GM12878 (cell line): ENCODE data around the gene SRGAP1. TPM values are rescaled to one million over a fixed set of nuclear protein-coding genes. Genes with fewer than 3 reads are reported as not detected.

ENCODE experiments used
- ATAC-seq: fragments of 200-7000 bp; cut with Tn5 transposase; 3 replicates; pipeline ENCODE4 v1.9.1; 2020; ENCODE audit warnings: mild to moderate bottlenecking, moderate library complexity
- BruUV-seq: library from RNA; stranded (reverse); fragments of 400-500 nt; replicated peaks from 2 replicates; lab custom pipeline; 2021; lab: Mats Ljungman, UMichigan
- CTCF ChIA-PET: fragments of 300-600 bp; sonication (Branson Sonifier 250); formaldehyde crosslinking; extraction: SDS; loops from one replicate; lab custom pipeline; 2021; ENCODE audit warnings: inconsistent platforms; lab: Yijun Ruan, JAX
- POLR2A ChIA-PET: fragments of 350-600 bp; formaldehyde crosslinking; extraction: SDS; loops from one replicate; lab custom pipeline; 2021; ENCODE audit warnings: inconsistent platforms; lab: Charles Lee
- RAD21 ChIA-PET: fragments of 300-600 bp; sonication (Branson Sonifier 250); formaldehyde crosslinking; loops from one replicate; lab custom pipeline; 2023; ENCODE audit warnings: antibody characterized with exemption; ENCODE audit not compliant: unreplicated experiment; lab: Charles Lee
- SMC1A ChIA-PET: fragments of 300-600 bp; sonication (Branson Sonifier 250); formaldehyde crosslinking; loops from one replicate; lab custom pipeline; 2023; ENCODE audit not compliant: unreplicated experiment, uncharacterized antibody; lab: Charles Lee
- DNase-seq: peaks from one replicate; pipeline ENCODE4 v3.0.0-alpha.2; 2011; ENCODE audit warnings: low read depth, low spot score
- FAIRE-seq: peaks from 3 replicates; lab custom pipeline; 2011; peaks lifted over from hg19 to GRCh38; lab: Jason Lieb, UNC
- H2AFZ ChIP-seq: 2 replicates; pipeline ENCODE4 v1.6.0; 2011; ENCODE audit warnings: low read depth, low read length, control low read depth; ENCODE audit not compliant: control insufficient read depth
- H3K27ac ChIP-seq: 2 replicates; pipeline ENCODE4 v1.5.1; 2011; ENCODE audit warnings: control low read depth; ENCODE audit not compliant: control insufficient read depth, insufficient read depth
- H3K27me3 ChIP-seq, 2 experiments: replicated peaks in 1 of 2; 2 replicates each; pipeline versions ENCODE4 v1.6.0 to v1.6.1; 2011; ENCODE audit warnings: low read length in 1 of 2; ENCODE audit not compliant: control insufficient read depth in 2 of 2, insufficient read depth in 2 of 2
- H3K36me3 ChIP-seq, 2 experiments: 2 replicates each; pipeline ENCODE4 v1.5.1; 2011; ENCODE audit warnings: low read length in 1 of 2; ENCODE audit not compliant: control insufficient read depth in 2 of 2, insufficient read depth in 2 of 2
- H3K4me1 ChIP-seq: 2 replicates; pipeline ENCODE4 v1.6.1; 2011; ENCODE audit warnings: mild to moderate bottlenecking, low read length, moderate library complexity, mixed read lengths; ENCODE audit not compliant: control insufficient read depth, insufficient read depth
- H3K4me2 ChIP-seq: 2 replicates; pipeline ENCODE4 v1.6.0; 2011; ENCODE audit warnings: control low read depth; ENCODE audit not compliant: control insufficient read depth, insufficient read depth
- H3K4me3 ChIP-seq: fragments of 200-600 bp; sonication (generic); 2 replicates; pipeline ENCODE4 v1.5.1; 2016
- H3K79me2 ChIP-seq: 2 replicates; pipeline ENCODE4 v1.6.0; 2011; ENCODE audit warnings: low read length; ENCODE audit not compliant: control insufficient read depth, insufficient read depth
- H3K9ac ChIP-seq: 2 replicates; pipeline ENCODE4 v1.8.0; 2011; ENCODE audit warnings: low read length, control low read depth, mixed read lengths; ENCODE audit not compliant: control insufficient read depth, insufficient read depth
- H3K9me3 ChIP-seq: replicated peaks from 3 replicates; pipeline ENCODE4 v1.5.1; 2011; ENCODE audit warnings: mild to moderate bottlenecking, low read length; ENCODE audit not compliant: control insufficient read depth, insufficient read depth
- H4K20me1 ChIP-seq: 2 replicates; pipeline ENCODE4 v1.6.0; 2011; ENCODE audit not compliant: control insufficient read depth, insufficient read depth
- CBX3 ChIP-seq: fragments of 200-600 bp; sonication (generic); IDR thresholded peaks from 2 replicates; pipeline ENCODE4 v1.6.1; 2016; ENCODE audit warnings: low read depth, borderline replicate concordance
- CEBPB ChIP-seq, 2 experiments: fragments of 150-350 bp in 1 of 2; IDR thresholded peaks; 2 replicates each; pipeline ENCODE4 v1.6.1; 2012 to 2014; ENCODE audit warnings: low read depth in 2 of 2, low read length in 2 of 2, borderline replicate concordance in 1 of 2, inconsistent platforms in 1 of 2
- FOXM1 ChIP-seq: IDR thresholded peaks from 2 replicates; pipeline ENCODE4 v1.6.1; 2012; ENCODE audit warnings: low read depth, mild to moderate bottlenecking, inconsistent platforms, low read length, moderate library complexity
- POLR2A ChIP-seq: IDR thresholded peaks from 2 replicates; pipeline ENCODE4 v1.6.1; 2011; ENCODE audit warnings: low read depth, mild to moderate bottlenecking, low read length
- RAD21 ChIP-seq: IDR thresholded peaks from 2 replicates; pipeline ENCODE4 v1.6.1; 2011; ENCODE audit warnings: mild to moderate bottlenecking, low read depth, low read length, moderate library complexity; ENCODE audit not compliant: insufficient read depth
- SMAD1 ChIP-seq: fragments of 450-650 bp; IDR thresholded peaks from 2 replicates; pipeline ENCODE4 v1.6.1; 2018; ENCODE audit warnings: mild to moderate bottlenecking, low read depth; ENCODE audit not compliant: partially characterized antibody
- SRF ChIP-seq, 2 experiments: IDR thresholded peaks; 2 replicates each; pipeline ENCODE4 v1.6.1; 2011; ENCODE audit warnings: low read depth in 2 of 2, low read length in 2 of 2, mild to moderate bottlenecking in 1 of 2, moderate library complexity in 1 of 2
- TCF12 ChIP-seq: IDR thresholded peaks from 2 replicates; pipeline ENCODE4 v1.6.1; 2011; ENCODE audit warnings: low read depth, mild to moderate bottlenecking, low read length
- ZNF384 ChIP-seq: IDR thresholded peaks from 2 replicates; pipeline ENCODE4 v1.6.1; 2012; ENCODE audit warnings: low read depth, mild to moderate bottlenecking, low read length, improper control_type of control experiment, borderline replicate concordance
- WGBS: methylation state at CpG from one replicate; pipeline ENCODE4 v1.1.6; 2016; ENCODE audit warnings: low lambda C conversion rate; ENCODE audit not compliant: insufficient replicate concordance, insufficient coverage; ENCODE audit errors: missing lambda C conversion rate; 5-methylcytosine and 5-hydroxymethylcytosine counted together
- in situ Hi-C: fragments of 300-500 bp; cut with MboI; formaldehyde crosslinking; loops from 9 replicates; pipeline ENCODE4 v1.14.3; 2018; ENCODE audit warnings: mixed read lengths
- intact Hi-C: fragments of 100-400 bp; cut with micrococcal nuclease; formaldehyde crosslinking; loops from one replicate; pipeline ENCODE4 v1.14.2; 2022; ENCODE audit not compliant: unreplicated experiment
- polyA plus RNA-seq, 11 experiments: library from polyadenylated mRNA; depleted of rRNA in 4 of 11; unstranded in 6 of 11; stranded (reverse) in 5 of 11; fragments of >200 nt; fragmentation: Nextera tagmentation in 4 of 11; fragmentation: Illumina TruSeq in 1 of 11; extraction: Ambion mirVana in 4 of 11; extraction: Trizol in 1 of 11; gene quantifications; 1 replicate in 1 of 11; 2 replicates in 10 of 11; pipeline versions ENCODE4 v1.2.1 to v1.2.3, GENCODE V29; 2011 to 2016; ENCODE audit warnings: inconsistent platforms in 2 of 11, missing spikeins in 2 of 11, low read depth in 1 of 11
- total RNA-seq, 4 experiments: library from RNA; depleted of rRNA in 3 of 4; stranded (reverse); fragments of >200 nt in 3 of 4; fragmentation: Illumina TruSeq in 1 of 4; extraction: Trizol in 1 of 4; gene quantifications; 2 replicates each; pipeline versions ENCODE4 v1.2.1 to v1.2.3, GENCODE V29; 2013 to 2021
- TF ChIP-seq, protein P1 (sequence below): IDR thresholded peaks from 2 replicates; pipeline ENCODE4 v1.6.1; 2011; ENCODE audit warnings: borderline replicate concordance, low read depth, mild to moderate bottlenecking, moderate library complexity, low read length; ENCODE audit not compliant: insufficient read depth, poor library complexity, severe bottlenecking
- TF ChIP-seq, protein P2 (sequence below): IDR thresholded peaks from 2 replicates; pipeline ENCODE4 v1.6.1; 2012; ENCODE audit warnings: low read depth, low read length, improper control_type of control experiment
- TF ChIP-seq, protein P3 (sequence below): fragments of 450-650 bp; IDR thresholded peaks from 2 replicates; pipeline ENCODE4 v1.6.1; 2018; ENCODE audit warnings: borderline replicate concordance, mild to moderate bottlenecking; ENCODE audit not compliant: partially characterized antibody
- TF ChIP-seq, protein P4 (sequence below): IDR thresholded peaks from 2 replicates; pipeline ENCODE4 v1.6.1; 2012; ENCODE audit warnings: low read depth, low read length, improper control_type of control experiment

The SRGAP1 gene
- total and polyA plus RNA-seq, 10 of the 15 experiments (the other 5 are each of a cell fraction or from before 2014, with no cell fraction given), result 0.16 to 0.85 (median 0.46) TPM

DNA sequence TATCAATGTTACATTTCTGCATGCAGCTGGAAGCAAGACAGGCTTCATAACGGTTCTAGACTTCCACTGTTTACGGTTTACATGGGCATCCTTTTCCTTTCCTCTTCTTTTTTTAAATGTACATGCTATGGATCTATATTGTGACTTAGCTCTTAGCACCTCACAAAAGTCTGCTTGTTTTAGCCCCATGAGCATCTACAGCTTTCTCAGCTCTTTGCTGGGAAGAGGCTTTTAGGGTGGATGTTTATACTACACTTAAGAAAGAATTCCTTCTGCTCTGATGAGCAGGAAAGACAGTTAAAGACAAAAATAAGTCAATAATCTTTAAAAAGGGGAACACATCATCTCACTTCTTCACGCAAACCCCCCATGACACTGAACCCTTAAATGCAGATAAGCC, 326.2 kb downstream of the SRGAP1 start:
- ATAC-seq (no peak), DNase-seq (no peak), FAIRE-seq (no peak)
- no TSS peak for BruUV-seq
- H4K20me1 ChIP-seq, result no peaks in the 10 kb centered on the region
- no peaks in the 10 kb centered on the region for H3K79me2 ChIP-seq
- in situ Hi-C loops, result no loop called here
- intact Hi-C loops, result no loop called here
- ChIA-PET CTCF (no interaction called here), SMC1A (no interaction called here), POLR2A (no interaction called here), RAD21 (no interaction called here)
- H3K4me2 ChIP-seq, result no peak overlapping the region
- no peak for TF ChIP-seq POLR2A
- no peak for TF ChIP-seq TCF12
- TF ChIP-seq FOXM1, result no peak
- TF ChIP-seq, protein P1, sequence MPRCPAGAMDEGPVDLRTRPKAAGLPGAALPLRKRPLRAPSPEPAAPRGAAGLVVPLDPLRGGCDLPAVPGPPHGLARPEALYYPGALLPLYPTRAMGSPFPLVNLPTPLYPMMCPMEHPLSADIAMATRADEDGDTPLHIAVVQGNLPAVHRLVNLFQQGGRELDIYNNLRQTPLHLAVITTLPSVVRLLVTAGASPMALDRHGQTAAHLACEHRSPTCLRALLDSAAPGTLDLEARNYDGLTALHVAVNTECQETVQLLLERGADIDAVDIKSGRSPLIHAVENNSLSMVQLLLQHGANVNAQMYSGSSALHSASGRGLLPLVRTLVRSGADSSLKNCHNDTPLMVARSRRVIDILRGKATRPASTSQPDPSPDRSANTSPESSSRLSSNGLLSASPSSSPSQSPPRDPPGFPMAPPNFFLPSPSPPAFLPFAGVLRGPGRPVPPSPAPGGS, result no peak
- TF ChIP-seq, protein P2, sequence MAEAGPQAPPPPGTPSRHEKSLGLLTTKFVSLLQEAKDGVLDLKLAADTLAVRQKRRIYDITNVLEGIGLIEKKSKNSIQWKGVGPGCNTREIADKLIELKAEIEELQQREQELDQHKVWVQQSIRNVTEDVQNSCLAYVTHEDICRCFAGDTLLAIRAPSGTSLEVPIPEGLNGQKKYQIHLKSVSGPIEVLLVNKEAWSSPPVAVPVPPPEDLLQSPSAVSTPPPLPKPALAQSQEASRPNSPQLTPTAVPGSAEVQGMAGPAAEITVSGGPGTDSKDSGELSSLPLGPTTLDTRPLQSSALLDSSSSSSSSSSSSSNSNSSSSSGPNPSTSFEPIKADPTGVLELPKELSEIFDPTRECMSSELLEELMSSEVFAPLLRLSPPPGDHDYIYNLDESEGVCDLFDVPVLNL, result no peak
- no peak for TF ChIP-seq CEBPB (IDR thresholded peaks at IDR 0.05; ENCODE audit: borderline replicate concordance in 1 of 2, low read depth in 2 of 2, low read length in 2 of 2)
- TF ChIP-seq, protein P3, sequence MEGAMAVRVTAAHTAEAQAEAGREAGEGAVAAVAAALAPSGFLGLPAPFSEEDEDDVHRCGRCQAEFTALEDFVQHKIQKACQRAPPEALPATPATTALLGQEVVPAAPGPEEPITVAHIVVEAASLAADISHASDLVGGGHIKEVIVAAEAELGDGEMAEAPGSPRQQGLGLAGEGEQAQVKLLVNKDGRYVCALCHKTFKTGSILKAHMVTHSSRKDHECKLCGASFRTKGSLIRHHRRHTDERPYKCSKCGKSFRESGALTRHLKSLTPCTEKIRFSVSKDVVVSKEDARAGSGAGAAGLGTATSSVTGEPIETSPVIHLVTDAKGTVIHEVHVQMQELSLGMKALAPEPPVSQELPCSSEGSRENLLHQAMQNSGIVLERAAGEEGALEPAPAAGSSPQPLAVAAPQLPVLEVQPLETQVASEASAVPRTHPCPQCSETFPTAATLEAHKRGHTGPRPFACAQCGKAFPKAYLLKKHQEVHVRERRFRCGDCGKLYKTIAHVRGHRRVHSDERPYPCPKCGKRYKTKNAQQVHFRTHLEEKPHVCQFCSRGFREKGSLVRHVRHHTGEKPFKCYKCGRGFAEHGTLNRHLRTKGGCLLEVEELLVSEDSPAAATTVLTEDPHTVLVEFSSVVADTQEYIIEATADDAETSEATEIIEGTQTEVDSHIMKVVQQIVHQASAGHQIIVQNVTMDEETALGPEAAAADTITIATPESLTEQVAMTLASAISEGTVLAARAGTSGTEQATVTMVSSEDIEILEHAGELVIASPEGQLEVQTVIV, result no peak
- no peak for TF ChIP-seq ZNF384
- no peak for TF ChIP-seq CBX3
- TF ChIP-seq RAD21, result no peak
- TF ChIP-seq, protein P4, sequence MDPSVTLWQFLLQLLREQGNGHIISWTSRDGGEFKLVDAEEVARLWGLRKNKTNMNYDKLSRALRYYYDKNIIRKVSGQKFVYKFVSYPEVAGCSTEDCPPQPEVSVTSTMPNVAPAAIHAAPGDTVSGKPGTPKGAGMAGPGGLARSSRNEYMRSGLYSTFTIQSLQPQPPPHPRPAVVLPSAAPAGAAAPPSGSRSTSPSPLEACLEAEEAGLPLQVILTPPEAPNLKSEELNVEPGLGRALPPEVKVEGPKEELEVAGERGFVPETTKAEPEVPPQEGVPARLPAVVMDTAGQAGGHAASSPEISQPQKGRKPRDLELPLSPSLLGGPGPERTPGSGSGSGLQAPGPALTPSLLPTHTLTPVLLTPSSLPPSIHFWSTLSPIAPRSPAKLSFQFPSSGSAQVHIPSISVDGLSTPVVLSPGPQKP, result no peak
- no peak for TF ChIP-seq SMAD1
- no peak for TF ChIP-seq SRF (IDR thresholded peaks at IDR 0.05; ENCODE audit: low read depth in 2 of 2, low read length in 2 of 2)
- H3K4me1 ChIP-seq, result no peaks in the 10 kb centered on the region
- H3K36me3 ChIP-seq, result no peaks in the 10 kb centered on the region
- no peak overlapping the region for H2AFZ ChIP-seq
- no peak overlapping the region for H3K9ac ChIP-seq
- no peaks in the 10 kb centered on the region for H3K27me3 ChIP-seq
- H3K27ac ChIP-seq, result no peak overlapping the region
- no peaks in the 10 kb centered on the region for H3K9me3 ChIP-seq
- 0% methylated on average over 3 of the region's 3 CpGs for WGBS
- H3K4me3 ChIP-seq, result no peak overlapping the region
